Activated CD8-positive, alpha-beta T cell treated with anti-CD3 and anti-CD28 coated beads for 36 hours (primary cell): ENCODE results near the gene KCNIP4. TPM values are rescaled to one million over a fixed set of nuclear protein-coding genes. Genes with fewer than 3 reads are reported as not detected.

Source experiments
- ATAC-seq: fragments of 200-7000 bp; cut with Tn5 transposase; one replicate; pipeline ENCODE4 v1.10.0; 2021; ENCODE audit warnings: mild to moderate bottlenecking, moderate library complexity
- CTCF ChIA-PET: fragments of 350-600 bp; sonication (Branson Sonifier 250); formaldehyde crosslinking; loops from one replicate; lab custom pipeline; 2021; ENCODE audit warnings: antibody characterized with exemption; lab: Charles Lee
- POLR2A ChIA-PET: fragments of 350-600 bp; sonication (Branson Sonifier 250); formaldehyde crosslinking; loops from one replicate; lab custom pipeline; 2021; ENCODE audit warnings: antibody characterized with exemption; lab: Charles Lee
- DNase-seq: peaks from one replicate; pipeline ENCODE4 v3.0.0-alpha.2; 2020
- H3K27ac Mint-ChIP-seq: one replicate; pipeline ENCODE4 v1.8.0; 2021; ENCODE audit warnings: mild to moderate bottlenecking, mixed read lengths
- H3K27me3 Mint-ChIP-seq: one replicate; pipeline ENCODE4 v1.8.0; 2021; ENCODE audit warnings: mixed read lengths
- H3K36me3 Mint-ChIP-seq: one replicate; pipeline ENCODE4 v1.8.0; 2021; ENCODE audit warnings: low read depth, mixed read lengths
- H3K4me1 Mint-ChIP-seq: one replicate; pipeline ENCODE4 v1.8.0; 2021; ENCODE audit warnings: low read depth, mixed read lengths
- H3K4me3 Mint-ChIP-seq: one replicate; pipeline ENCODE4 v1.8.0; 2021; ENCODE audit warnings: mild to moderate bottlenecking, moderate library complexity, mixed read lengths
- H3K9me3 Mint-ChIP-seq: one replicate; pipeline ENCODE4 v1.8.0; 2021; ENCODE audit warnings: mixed read lengths
- intact Hi-C: fragments of 100-400 bp; cut with micrococcal nuclease; formaldehyde crosslinking; loops from one replicate; pipeline ENCODE4 v1.10.0; 2022
- total RNA-seq, 2 experiments: library from RNA; stranded (reverse); gene quantifications; one replicate each; pipeline ENCODE4 v1.2.3, GENCODE V29; 2021
- TF ChIP-seq, protein P1 (sequence below): fragments of 200-600 bp; IDR thresholded peaks from one replicate; pipeline ENCODE4 v1.8.0; 2022; ENCODE audit warnings: antibody characterized with exemption, mild to moderate bottlenecking

The KCNIP4 gene
- total RNA-seq, 2 experiments from 2014 or later, result not detected

DNA sequence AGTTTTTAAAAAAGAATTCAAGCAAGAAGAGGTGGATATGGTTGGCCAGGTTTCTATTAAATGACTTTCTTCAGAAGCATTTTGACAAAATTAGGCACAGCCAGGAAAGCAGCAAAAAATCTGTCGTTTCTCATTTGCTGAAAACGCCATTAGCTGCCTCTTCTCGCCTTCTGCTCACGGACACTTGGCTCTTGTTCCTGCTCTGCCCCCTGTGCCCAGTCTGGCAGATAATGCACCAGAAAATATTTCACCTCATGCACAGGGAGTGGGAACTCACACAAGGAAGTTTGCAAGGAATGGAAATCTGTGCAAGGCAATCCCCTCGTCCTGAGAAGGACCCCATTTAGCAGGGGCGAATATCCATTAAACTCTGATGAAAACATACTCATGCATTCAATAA is 988.3 kb downstream of the KCNIP4 start:
- POLR2A ChIA-PET, result no interaction called here
- intact Hi-C loops, result no loop called here
- CTCF ChIA-PET, result no interaction called here
- Mint-ChIP-seq H3K4me1 (no peaks in the 10 kb centered on the region), H3K9me3 (no peaks in the 10 kb centered on the region), H3K27me3 (no peaks in the 10 kb centered on the region), H3K36me3 (no peaks in the 10 kb centered on the region), H3K4me3 (no peak overlapping the region), H3K27ac (no peak overlapping the region)
- ATAC-seq, result no peak
- TF ChIP-seq, protein P1, sequence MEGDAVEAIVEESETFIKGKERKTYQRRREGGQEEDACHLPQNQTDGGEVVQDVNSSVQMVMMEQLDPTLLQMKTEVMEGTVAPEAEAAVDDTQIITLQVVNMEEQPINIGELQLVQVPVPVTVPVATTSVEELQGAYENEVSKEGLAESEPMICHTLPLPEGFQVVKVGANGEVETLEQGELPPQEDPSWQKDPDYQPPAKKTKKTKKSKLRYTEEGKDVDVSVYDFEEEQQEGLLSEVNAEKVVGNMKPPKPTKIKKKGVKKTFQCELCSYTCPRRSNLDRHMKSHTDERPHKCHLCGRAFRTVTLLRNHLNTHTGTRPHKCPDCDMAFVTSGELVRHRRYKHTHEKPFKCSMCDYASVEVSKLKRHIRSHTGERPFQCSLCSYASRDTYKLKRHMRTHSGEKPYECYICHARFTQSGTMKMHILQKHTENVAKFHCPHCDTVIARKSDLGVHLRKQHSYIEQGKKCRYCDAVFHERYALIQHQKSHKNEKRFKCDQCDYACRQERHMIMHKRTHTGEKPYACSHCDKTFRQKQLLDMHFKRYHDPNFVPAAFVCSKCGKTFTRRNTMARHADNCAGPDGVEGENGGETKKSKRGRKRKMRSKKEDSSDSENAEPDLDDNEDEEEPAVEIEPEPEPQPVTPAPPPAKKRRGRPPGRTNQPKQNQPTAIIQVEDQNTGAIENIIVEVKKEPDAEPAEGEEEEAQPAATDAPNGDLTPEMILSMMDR, result no peak
- no peak for DNase-seq

DNA sequence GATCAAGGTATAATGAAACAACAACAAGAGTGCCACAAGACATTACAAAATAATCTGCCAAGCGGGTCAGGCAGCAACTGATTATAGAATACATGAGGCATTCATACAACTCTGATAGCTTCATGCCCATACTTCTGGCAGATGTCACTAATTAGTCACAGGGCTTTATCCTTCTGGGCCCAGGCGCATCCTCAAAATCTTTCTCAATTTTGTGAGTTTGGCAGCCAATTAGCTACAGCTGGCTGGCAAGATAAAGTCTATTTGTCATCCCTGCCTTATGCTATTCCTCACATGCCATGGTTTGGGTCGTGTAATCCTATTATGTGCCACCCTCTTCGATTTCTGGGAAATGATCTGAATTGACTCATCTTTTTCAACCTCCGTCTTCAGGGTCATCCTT is 994.0 kb downstream of the KCNIP4 start:
- ChIA-PET CTCF (no interaction called here), POLR2A (no interaction called here)
- no peak for DNase-seq

GRCh38 chr4:20944961-20945360 is 1003.6 kb downstream of the KCNIP4 start:
- H3K36me3 Mint-ChIP-seq, result no peaks in the 10 kb centered on the region
- DNase-seq (no peak), ATAC-seq (no peak)
- intact Hi-C loops, result no loop called here
- no peaks in the 10 kb centered on the region for H3K9me3 Mint-ChIP-seq
- ChIA-PET CTCF (no interaction called here), POLR2A (no interaction called here)
- no peaks in the 10 kb centered on the region for H3K4me1 Mint-ChIP-seq
- H3K27me3 Mint-ChIP-seq, result no peaks in the 10 kb centered on the region
- no peak overlapping the region for H3K4me3 Mint-ChIP-seq
- no peak overlapping the region for H3K27ac Mint-ChIP-seq
- TF ChIP-seq, protein P1, result no peak

More for the DNA sequence above, 994.0 kb downstream of the KCNIP4 start:
- no peak overlapping the region for H3K27ac Mint-ChIP-seq
- TF ChIP-seq, protein P1, result no peak
- H3K27me3 Mint-ChIP-seq, result no peaks in the 10 kb centered on the region
- no peaks in the 10 kb centered on the region for H3K9me3 Mint-ChIP-seq
- no peaks in the 10 kb centered on the region for H3K4me1 Mint-ChIP-seq
- no peaks in the 10 kb centered on the region for H3K36me3 Mint-ChIP-seq
- intact Hi-C loops, result no loop called here
- H3K4me3 Mint-ChIP-seq, result no peak overlapping the region
- no peak for ATAC-seq

GRCh38 chr4:20944451-20944850 is 1004.1 kb downstream of the KCNIP4 start:
- H3K4me1 Mint-ChIP-seq, result no peaks in the 10 kb centered on the region
- ATAC-seq (no peak), DNase-seq (no peak)
- no peak overlapping the region for H3K27ac Mint-ChIP-seq
- no peak overlapping the region for H3K4me3 Mint-ChIP-seq
- TF ChIP-seq, protein P1, result no peak
- no peaks in the 10 kb centered on the region for H3K9me3 Mint-ChIP-seq
- ChIA-PET CTCF (no interaction called here), POLR2A (no interaction called here)
- H3K27me3 Mint-ChIP-seq, result no peaks in the 10 kb centered on the region
- no peaks in the 10 kb centered on the region for H3K36me3 Mint-ChIP-seq
- intact Hi-C loops, result no loop called here

- Mint-ChIP-seq H3K27ac (no peak overlapping the region), H3K36me3 (no peaks in the 10 kb centered on the region), H3K27me3 (no peaks in the 10 kb centered on the region), H3K4me1 (no peaks in the 10 kb centered on the region), H3K4me3 (no peak overlapping the region), H3K9me3 (peaks cover 3% of the 10 kb centered on the region)
- DNase-seq (no peak), ATAC-seq (no peak)
- POLR2A ChIA-PET, result no interaction called here
- TF ChIP-seq, protein P1, result no peak
- CTCF ChIA-PET, result no interaction called here
- intact Hi-C loops, result no loop called here
Measured at GRCh38 chr4:20938204-20938603, 1010.4 kb downstream of the KCNIP4 start.
